GM19455 (cell line): ENCODE measurements around the gene XRCC5.

Source experiments
- ATAC-seq: cut with Tn5 transposase; IDR thresholded peaks from one replicate; pipeline ENCODE4 v1.9.1; 2021; ENCODE audit not compliant: unreplicated experiment

The XRCC5 gene

DNA sequence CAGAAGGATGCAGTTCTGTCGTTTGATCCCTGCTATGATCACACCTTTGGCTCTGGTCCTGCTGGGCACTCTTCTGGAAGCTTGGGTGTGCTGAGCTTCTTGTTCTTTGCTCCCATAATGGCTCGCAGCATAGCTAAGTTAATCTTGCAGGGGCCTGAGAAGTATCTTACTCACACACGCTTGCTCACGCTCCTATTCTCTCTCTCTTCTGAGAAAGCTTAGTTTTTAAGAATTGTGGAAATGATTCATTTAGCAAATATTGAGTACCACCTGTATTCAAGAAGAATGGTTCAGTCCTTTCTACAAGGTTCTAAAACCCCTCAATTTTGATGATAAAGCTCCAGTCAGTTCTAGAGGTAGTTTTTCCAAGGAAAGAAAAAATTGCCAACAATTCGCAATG, 40.6 kb downstream of the XRCC5 start:
- ATAC-seq = no peak

DNA sequence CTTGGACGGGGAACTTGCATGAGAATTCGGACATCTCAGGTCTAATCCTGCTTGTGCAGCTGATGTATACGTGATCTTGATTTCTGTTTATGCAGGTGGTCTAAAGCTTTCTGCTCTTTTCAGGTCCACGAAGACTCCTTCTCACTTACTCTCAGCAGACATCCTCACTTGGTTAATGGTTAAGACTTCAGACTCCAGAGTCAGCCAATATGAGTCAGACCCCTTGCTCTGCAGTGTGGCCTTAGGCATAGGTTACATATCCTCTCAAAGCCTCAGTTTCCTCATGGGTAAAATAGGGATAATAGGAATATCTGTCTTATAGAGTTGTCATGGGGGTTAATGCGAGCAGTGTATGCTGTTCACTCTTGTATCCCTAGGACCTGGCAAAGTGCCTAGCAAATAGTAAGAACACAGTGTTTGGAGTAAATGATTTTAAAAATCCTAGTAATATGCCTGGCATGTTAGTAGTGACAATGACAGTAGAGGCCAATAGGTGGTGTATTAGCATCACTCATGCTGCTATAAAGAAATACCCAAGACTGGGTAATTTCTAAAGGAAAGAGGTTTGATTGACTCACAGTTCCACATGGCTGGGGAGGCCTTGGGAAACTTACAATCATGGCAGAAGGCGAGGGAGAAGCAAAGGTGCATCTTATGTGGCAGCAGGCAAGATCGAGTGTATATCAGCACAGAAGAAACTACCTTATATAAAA, 42.3 kb downstream of the XRCC5 start:
- ATAC-seq = no peak

DNA sequence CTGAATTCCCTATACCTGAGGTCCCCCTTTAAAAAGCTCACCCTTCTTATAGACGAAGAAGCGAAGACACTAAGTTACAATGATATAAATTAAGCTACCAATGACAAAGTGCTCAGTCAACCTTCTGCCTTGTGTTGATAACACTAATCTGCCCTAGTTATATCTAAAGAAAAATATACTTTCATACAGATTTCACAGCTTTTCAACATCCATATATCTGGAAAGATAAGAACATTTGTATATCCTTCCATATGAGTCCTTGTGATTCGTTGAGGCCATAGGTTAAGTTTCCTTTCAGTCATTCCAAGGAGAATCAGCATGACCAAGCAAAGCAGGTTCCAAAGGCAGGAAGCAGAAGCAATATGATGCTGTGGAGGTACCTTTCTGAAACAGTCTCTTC, 46.8 kb downstream of the XRCC5 start:
- ATAC-seq = no peak

DNA sequence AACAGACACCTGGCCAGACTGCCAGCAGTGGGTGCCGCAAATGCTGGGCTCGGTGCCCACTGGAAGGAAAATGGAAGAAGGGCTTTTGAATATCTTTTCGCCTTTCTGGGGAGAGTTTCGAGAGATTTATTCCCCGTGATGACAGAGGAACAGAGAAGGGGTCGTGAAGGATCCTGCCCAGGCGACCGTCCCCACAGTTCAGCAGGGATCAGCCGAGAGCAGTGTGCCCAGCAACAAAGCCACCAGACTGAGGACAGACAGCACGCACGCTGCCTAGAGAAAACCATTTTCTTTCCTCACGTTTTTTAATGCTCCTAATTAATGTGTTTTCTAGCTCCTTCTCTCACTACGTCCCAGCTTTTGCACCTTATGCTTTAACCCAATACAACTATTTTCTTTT, 47.7 kb downstream of the XRCC5 start:
- no peak for ATAC-seq

DNA sequence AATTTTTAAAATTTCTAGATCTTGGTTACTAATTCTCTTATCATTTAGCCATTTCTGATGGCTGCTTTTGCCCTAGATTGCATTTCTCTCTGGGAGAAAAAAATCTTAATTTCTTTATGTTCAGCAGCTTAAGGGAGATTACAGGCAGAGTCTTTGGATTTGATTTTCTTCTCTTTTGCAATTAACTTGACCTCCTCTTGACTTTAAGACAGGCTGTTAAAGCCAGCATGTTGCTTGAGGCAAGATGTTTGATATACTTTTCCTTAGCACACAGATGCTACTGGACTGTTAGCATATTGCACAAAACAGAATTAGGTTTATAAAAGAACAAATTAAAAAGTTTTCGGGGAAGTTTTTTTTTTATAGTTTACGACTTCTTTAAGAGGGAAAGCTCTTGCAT, 50.0 kb downstream of the XRCC5 start:
- no peak for ATAC-seq

DNA sequence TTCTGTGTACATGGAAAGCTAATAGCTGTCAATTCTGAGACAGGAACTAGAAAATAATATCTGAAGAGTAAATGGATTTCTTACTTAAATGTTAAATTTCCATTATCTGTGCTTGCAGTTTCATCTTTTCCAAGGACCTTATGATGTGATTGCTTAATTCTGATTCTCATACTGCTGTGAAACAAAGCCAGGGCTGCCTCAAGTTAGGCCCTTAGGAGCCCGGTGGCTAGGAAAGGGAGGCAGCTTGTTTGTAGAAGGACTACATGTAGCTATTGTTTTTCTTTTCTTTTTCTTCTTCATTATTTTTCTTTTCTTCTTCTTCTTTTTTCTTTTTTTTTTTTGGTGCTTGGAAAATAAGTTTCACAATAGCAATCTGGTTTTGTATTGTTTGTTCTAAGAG, 50.5 kb downstream of the XRCC5 start:
- ATAC-seq = no peak

DNA sequence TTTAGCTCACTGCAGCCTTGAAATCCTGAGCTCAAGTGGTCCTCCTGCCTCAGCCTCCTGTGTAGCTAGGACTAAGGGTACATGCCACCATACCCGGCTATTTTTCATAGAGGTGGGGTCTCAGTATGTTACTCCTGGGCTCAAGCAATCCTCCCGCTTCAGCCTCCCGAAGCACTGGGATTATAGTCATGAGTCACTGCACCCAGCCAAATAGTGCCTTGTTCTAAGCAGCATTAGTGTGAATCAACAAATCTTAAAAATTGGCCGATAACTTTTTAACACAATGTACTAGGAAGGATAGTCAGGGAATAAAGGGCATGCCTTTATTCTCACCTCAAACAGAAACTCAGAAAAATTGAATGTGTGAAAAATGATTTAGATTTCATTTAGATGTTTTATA, 51.6 kb downstream of the XRCC5 start:
- ATAC-seq = no peak

DNA sequence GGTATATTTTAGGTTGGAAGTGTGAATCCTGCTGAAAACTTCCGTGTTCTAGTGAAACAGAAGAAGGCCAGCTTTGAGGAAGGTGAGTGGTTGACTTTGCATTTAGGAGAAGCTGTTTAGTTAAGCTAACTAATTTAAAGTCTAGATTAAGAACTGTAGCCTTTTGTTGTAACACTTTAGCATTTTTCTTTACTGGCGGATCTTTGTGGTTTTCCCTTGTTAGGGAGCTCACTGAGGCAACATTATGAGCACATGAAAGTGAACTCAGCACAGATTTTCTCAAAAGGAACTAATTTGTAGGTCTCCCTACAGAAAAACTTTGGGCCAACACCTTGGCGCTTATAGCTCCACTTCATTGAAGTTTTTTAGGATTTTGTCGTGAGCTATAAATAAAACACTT, 52.8 kb downstream of the XRCC5 start:
- no peak for ATAC-seq

DNA sequence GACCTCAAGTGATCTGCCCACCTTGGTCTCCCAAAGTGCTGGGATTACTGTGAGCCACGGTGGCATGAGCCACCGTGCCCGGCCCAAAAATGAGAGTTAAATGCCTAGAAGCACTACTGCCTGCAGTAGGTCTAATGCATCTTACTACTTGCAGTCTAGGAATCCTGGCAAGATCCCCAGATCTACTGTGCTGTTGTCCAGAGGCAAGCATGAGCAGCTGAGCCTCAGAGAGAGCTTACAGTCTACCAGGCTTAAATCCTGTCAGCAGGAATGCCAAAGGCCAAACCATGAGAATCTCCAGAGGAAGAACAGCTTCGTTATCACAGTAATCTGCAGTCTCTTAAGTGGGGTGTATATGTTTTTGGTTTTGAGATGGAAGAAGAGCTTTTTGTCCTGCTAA, 54.4 kb downstream of the XRCC5 start:
- ATAC-seq = no peak

DNA sequence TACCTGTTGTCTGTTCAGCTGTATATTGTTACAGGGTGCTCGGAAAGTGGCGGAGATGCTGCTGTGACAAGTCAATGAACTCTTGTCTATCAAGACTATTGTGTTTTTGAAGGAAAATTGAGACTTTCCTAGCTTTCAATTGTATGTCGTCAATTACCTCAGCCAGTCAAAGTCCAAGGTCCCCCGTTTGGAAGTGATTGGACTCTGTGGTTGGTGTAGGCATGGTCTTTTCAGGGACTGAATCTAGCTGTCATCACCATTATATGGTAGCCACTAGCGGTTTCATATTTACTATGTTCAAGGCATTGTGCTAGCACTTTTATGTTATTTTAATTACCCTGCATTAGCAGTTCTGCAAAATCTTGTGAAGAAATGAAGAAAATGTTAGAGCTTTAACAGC, 54.9 kb downstream of the XRCC5 start:
- ATAC-seq = no peak

DNA sequence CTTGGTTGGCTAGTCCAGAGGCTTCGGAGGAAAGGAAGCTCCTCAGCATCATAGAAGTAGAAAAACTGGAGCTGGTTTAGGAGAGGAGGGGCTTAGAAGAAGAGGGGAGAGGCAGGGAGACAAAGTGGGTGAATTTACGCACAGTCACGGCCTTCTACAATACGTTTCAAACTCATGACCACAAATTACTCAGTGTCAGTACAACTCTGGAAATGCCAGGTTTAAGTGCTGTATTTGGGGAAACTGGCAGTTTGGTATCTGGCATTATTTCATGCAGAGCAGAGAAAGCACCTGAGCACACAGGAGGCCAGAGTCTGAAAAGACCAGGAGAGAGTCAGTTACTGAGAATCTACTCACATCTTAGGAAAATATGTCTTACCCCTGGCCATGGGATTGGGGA, 55.4 kb downstream of the XRCC5 start:
- ATAC-seq = no peak

DNA sequence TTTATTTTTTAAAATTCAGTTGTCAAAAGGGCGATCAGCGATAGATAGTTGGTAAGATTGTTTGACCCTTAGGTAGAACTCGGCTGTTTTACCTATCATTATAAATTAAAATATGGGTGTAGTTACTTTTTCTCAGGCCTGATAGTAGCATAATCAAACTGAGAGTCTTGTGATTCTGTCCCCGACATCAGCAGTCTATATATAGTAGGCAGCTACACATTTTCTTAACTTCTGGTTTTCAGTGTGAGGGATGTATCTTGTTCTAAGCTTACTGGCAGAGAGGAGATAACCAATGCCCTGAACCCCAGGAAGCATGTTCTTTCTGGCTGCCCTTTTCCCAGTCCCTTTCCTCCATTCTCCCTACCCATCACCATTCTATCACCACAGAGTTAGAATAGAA, 56.6 kb downstream of the XRCC5 start:
- no peak for ATAC-seq

DNA sequence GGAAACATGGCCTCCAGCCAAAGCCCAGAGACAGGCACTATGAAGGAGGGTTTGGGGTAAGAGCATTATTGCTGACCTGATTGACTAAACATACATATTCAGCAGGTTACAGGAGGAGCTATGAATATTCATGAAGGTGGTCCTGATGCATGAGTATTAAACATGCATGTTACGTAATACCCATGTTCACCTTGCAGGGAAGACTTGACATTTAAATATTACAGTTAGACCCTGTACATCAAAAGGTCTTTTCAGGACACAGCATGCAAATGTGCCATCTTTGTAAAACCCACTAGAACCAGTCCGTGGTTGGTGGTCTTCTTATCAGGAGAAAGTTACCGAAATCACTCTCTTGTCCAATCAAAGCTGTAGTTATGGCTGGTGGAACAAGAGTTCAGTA, 59.9 kb downstream of the XRCC5 start:
- ATAC-seq = no peak

DNA sequence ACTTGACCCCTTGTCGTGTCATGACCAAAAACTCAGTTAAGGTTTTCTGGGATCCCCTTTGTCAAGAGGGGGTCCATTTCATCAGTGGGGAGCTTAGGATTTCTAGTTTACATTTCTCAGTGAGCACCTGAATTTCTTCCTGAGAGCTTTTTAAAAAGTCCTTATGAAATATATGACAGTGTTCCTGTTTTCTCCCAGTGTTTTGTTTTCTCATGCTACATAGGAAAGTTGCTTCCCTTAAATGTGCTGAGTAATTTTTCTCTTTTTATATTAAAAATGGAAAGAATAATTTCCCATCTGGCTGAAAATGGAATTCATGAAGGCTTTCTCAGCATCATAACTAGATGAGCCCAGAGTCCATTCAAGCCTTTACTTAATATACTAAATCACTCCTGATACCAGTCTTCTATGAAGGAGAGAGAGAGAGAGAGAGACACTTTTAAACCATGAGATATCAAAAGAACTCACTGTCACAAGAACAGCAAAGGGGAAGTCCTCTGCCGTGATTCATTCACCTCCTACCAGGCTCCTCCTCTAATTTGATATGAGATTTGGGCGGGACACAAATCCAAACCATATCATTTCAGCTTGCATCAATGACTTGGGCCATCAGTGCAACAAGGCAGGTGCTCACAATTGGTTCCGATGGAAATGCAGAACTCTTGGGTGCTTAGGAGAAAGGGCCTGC, 61.1 kb downstream of the XRCC5 start:
- no peak for ATAC-seq

DNA sequence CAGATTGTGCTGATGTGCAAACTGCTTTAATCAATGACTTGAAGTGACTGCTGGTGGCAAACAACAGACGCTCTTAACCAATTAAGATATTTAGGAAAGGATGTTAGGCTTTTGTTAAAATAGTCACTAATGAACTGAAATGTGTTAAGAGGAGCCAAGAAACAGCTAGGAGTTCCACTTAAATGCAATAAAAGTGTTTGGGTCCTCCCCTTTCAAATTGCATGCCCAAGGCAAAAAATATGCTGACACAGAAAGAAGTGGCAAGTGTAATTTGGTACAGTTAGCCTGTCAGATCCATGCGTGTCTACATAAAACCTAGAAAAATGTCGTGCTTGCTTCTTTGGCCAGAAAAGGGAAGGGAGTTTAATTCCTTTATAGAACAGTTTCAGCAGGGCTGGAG, 61.9 kb downstream of the XRCC5 start:
- no peak for ATAC-seq

DNA sequence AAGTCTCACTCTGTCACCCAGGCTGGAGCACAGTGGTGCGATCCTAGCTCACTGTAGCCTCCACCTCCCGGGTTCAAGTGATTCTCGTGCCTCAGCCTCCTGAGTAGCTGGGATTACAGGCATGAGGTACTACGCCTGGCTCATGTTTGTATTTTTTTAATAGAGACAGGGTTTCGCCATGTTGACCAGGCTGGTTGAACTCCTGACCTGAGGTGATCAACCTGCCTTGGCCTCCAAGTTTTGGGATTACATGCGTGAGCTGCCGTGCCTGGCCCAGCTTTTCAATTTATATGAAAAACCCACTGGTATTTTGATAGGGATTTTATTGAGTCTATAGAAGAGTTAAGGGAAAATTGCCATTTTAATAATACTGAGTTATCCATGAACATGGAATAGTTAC, 63.3 kb downstream of the XRCC5 start:
- ATAC-seq = no peak

DNA sequence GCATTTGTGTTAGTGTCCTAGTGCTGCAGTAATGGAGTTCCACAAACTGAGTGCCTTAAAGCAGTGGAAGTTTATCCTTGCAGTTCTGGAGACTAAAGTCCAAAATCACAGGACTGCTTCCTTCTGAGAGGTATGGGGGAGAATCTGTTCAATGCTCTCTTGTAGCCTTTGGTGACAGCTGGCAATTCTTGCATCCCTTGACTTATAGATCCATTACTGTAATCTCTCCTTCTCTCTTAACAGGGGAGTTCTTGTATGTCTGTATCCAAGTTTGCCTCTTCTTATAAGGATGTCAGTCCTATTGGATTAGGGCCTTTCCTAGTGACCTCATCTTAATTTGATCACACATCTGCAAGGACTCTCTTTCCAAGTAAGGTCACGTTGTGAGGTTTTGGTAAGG, 69.9 kb downstream of the XRCC5 start:
- no peak for ATAC-seq

DNA sequence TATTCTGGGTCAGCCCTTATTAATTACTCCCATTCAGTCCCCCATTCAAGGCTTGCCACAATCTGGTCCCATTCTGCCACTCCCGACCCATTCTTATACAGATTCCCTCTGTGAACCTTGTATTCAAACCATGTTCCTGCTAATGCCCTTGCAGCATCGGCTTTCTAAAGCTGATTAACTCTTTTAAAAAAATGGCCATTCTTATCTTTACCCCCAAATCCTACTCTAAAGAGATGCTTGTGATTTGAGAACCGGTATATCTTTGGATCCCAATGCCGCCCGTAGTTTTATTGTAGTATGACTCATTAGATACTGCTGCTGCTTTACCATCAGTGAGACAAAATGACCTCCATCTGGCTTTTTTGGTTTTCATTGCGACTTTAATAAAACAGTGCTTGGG, 72.2 kb downstream of the XRCC5 start:
- no peak for ATAC-seq

DNA sequence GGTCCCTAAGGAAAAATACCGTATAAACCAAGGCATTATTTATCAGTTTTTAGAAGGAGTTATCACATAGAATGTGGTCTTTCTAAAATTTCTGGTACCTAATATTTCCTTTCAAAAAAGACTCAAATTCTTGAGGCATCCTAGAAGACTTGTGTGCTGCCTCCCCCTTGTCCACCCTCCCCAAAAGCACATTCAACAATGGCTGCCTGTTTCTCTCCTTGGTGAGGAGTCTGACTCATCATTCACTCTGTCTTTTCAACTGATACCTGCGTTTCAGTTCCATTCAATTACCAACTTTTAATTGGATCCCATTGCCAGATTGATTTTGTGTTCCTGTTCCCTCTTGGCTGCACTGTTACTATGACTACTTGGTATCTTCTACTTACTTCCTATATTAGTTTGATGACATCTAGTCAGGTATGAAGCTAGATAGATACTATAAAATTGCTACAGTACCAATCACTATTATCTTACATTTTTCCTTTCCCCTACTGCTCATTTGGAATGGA, 72.9 kb downstream of the XRCC5 start:
- ATAC-seq = no peak

DNA sequence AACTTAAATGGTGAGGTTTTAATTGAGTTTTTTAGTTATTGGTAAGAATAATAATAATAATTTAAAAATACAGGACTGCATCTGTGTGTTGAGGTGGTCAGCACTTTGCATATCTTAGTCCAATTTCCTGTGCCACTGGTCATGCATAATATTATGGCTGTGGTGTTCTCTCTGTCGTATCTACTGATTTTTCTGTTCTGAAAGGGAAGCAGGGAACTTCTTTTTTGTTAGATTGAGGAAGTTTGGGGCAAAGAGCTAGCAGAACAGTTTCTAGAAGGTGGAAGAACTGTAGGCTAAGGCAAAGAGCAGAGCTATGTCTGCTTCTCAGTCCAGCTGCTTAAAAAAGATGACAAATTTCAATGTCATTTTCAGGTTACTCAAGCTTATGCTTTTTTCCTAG, 74.3 kb downstream of the XRCC5 start:
- ATAC-seq = no peak

DNA sequence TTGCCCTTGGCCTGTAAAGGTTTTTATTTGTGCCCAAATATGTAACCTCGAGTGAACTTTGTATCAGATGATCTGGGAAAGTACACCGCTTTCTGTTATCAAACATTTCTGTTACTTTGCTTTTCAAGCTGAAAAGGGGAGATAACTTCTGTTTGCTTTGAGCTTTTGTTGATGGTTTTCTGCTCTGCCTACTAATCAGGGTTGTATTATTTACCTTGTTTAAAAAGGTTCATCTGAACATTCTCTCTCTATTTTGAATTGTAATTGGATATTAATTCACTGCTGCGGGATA, 79.4 kb downstream of the XRCC5 start:
- ATAC-seq = no peak

DNA sequence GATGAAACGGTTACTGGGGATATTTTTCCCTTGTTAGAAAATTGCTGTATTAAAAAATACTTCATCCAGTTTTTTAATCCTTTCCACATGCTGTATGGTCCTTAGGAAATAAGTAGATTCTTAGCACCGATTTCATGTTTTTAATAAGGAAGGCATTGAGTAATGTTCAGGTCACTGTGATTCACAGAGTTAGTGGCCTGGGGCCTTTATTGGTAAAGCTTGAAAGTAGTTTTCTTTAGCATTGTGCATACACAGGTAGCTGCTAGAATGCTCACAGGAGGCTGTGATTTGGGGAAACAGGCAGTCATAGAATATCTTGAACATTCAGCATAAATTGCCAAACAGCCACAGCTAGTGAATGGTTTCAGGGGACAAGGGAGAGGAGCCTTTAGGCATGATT, 79.8 kb downstream of the XRCC5 start:
- ATAC-seq = no peak

DNA sequence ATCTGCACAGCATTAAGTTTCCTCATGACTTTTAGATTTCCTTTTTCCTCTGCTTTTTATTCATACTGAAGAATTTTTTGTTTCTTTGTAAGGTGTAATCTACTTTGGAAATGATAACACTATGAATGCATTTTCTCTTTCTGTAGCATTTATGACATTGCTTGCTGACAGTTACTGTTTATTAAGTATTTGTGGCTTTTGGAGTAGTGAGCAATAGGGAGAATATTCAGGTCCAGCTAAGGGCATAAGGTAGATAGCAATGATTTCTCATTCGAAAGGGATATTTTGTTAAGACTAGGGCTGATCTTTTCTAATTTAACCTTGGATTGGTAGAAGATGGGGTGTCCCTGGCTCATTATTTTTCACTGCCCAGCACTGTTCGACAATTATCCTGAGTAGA, 80.3 kb downstream of the XRCC5 start:
- ATAC-seq = no peak
